Body of pancreas (tissue), 4 donors: ENCODE results near the gene ERMP1. TPM values are rescaled to one million over a fixed set of nuclear protein-coding genes. Genes with fewer than 3 reads are reported as not detected.
A peak's percentile ranks its signal among the peaks of the same experiment; 100 is the strongest.

Source experiments
- ATAC-seq: fragments of 150-250 bp; one replicate; pipeline ENCODE4 v1.9.1; 2016
- DNase-seq, 4 donors: peaks; one replicate each; pipeline ENCODE4 v3.0.0-alpha.2; 2019
- H3K27ac ChIP-seq, 4 donors: fragments of 200-600 bp; sonication (generic); 1 replicate in 3 of 4; 2 replicates in 1 of 4; pipeline versions ENCODE4 v1.5.1 to v1.6.1; 2016 to 2019; ENCODE audit warnings: mild to moderate bottlenecking in 1 of 4, mixed read lengths in 1 of 4, moderate library complexity in 1 of 4
- H3K27me3 ChIP-seq, 2 donors: fragments of 200-600 bp; sonication (generic); one replicate each; pipeline ENCODE4 v1.6.0; 2016; ENCODE audit warnings: mild to moderate bottlenecking in 1 of 2
- H3K36me3 ChIP-seq, 2 donors: fragments of 200-600 bp; sonication (generic); replicated peaks in 1 of 2; 2 replicates each; pipeline ENCODE4 v1.5.1; 2016; ENCODE audit warnings: low read depth in 2 of 2; ENCODE audit not compliant: insufficient read depth in 1 of 2
- H3K4me1 ChIP-seq: fragments of 200-600 bp; sonication (generic); one replicate; pipeline ENCODE4 v1.6.0; 2016
- H3K4me3 ChIP-seq, 2 donors: fragments of 200-600 bp; sonication (generic); 1 replicate in 1 of 2; 2 replicates in 1 of 2; pipeline ENCODE4 v1.5.1; 2016 to 2019
- H3K9me3 ChIP-seq, 3 donors: fragments of 200-600 bp; sonication (generic); 1 replicate in 2 of 3; 2 replicates in 1 of 3; pipeline ENCODE4 v1.5.1; 2016
- POLR2A ChIP-seq, 3 donors: fragments of 450-650 bp; IDR thresholded peaks; one replicate each; pipeline ENCODE4 v1.6.1; 2016; ENCODE audit warnings: antibody characterized with exemption in 3 of 3, mild to moderate bottlenecking in 2 of 3
- WGBS, 2 donors: methylation state at CpG; one replicate each; pipeline ENCODE4 v1.1.5; 2017; 5-methylcytosine and 5-hydroxymethylcytosine counted together
- intact Hi-C: fragments of 100-400 bp; cut with DNase I; formaldehyde crosslinking; loops from one replicate; pipeline ENCODE4 v1.15.1; 2023
- total RNA-seq, 2 donors: library from RNA; depleted of rRNA; stranded (reverse); fragments of >200 nt; gene quantifications; one replicate each; pipeline ENCODE4 v1.1.0, GENCODE V29; 2016
- TF ChIP-seq, protein P1 (sequence below), 7 experiments: fragments of 450-650 bp in 4 of 7; fragments of 200-600 bp in 3 of 7; sonication (generic) in 3 of 7; IDR thresholded peaks; one replicate each; pipeline ENCODE4 v1.5.1; 2016 to 2019; ENCODE audit warnings: antibody characterized with exemption in 7 of 7

The ERMP1 gene
- total RNA-seq, 2 donors from 2014 or later, result 11.2 to 11.9 TPM

GRCh38 chr9:5839572-5839902 is 6.6 kb upstream of the ERMP1 start:
- H3K9me3 ChIP-seq, result no peaks in the 10 kb centered on the region
- H3K4me1 ChIP-seq, result peaks cover 21% of the 10 kb centered on the region
- no peaks in the 10 kb centered on the region for H3K36me3 ChIP-seq
- intact Hi-C loops, result no loop called here
- 53 to 54% methylated on average over 4 of the region's 4 CpGs for WGBS, 2 donors
- TF ChIP-seq, protein P1, sequence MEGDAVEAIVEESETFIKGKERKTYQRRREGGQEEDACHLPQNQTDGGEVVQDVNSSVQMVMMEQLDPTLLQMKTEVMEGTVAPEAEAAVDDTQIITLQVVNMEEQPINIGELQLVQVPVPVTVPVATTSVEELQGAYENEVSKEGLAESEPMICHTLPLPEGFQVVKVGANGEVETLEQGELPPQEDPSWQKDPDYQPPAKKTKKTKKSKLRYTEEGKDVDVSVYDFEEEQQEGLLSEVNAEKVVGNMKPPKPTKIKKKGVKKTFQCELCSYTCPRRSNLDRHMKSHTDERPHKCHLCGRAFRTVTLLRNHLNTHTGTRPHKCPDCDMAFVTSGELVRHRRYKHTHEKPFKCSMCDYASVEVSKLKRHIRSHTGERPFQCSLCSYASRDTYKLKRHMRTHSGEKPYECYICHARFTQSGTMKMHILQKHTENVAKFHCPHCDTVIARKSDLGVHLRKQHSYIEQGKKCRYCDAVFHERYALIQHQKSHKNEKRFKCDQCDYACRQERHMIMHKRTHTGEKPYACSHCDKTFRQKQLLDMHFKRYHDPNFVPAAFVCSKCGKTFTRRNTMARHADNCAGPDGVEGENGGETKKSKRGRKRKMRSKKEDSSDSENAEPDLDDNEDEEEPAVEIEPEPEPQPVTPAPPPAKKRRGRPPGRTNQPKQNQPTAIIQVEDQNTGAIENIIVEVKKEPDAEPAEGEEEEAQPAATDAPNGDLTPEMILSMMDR (IDR thresholded peaks at IDR 0.05), result no peak
- no peak for TF ChIP-seq POLR2A (IDR thresholded peaks at IDR 0.05)
- no peak overlapping the region for H3K4me3 ChIP-seq
- peak; percentile 7 for ATAC-seq
- no peak for DNase-seq
- H3K27me3 ChIP-seq, result no peaks in the 10 kb centered on the region
- peak overlapping the region in 1 of 4 donors; percentile 36 for H3K27ac ChIP-seq

DNA sequence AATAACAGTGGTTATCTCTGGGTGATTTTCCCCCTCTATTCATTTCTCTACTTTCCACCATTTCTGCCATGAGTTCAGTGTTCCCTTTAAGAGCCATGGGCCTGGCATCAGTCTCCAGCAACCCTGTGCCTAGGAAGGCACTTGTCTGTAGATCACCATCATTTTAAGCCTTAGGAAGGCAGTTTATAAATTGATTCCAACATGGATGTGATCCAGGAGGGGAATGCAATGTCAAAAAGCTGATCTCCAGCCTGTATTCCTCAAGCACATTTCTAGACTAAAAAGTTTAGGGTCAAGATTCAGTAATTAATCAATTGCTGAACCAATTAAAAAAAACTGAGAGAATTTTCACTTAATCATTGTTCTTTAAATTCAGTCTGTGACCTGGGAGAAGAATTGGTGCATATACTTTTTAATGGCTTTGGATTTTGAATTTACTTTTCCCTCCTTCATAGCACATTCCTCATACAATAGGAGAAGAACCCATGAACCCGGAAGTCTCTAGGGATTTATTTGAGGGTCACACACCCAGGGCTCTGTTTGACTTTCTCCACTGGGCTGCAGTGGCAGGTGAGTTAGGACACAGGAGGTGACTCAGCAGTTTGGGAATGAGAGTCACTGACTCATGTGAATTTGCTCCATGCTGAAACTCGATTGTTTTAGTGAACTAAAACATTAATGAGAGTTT is 6.1 kb upstream of the ERMP1 start:
- 9 to 13% methylated on average over 2 of the region's 2 CpGs for WGBS, 2 donors
- H3K4me1 ChIP-seq, result peaks cover 21% of the 10 kb centered on the region
- peak; percentile 96 for ATAC-seq

GRCh38 chr9:5835808-5836207 is 2.9 kb upstream of the ERMP1 start:
- intact Hi-C loops, result no loop called here
- 25 to 50% methylated on average over 1 of the region's 1 CpG for WGBS, 2 donors
- Histone ChIP-seq H3K4me1 (peaks cover 40% of the 10 kb centered on the region), H3K9me3 (no peaks in the 10 kb centered on the region), H3K4me3 (no peak overlapping the region), H3K36me3 (no peaks in the 10 kb centered on the region), H3K27me3 (no peaks in the 10 kb centered on the region), H3K27ac (no peak overlapping the region)
- DNase-seq (no peak), ATAC-seq (no peak)
- TF ChIP-seq, protein P1 (IDR thresholded peaks at IDR 0.05), result no peak
- TF ChIP-seq POLR2A (IDR thresholded peaks at IDR 0.05), result no peak

More for the DNA sequence above, 6.1 kb upstream of the ERMP1 start:
- intact Hi-C loops, result no loop called here
- DNase-seq, result peak; percentile 56 to 81 (median 66)
- no peaks in the 10 kb centered on the region for H3K36me3 ChIP-seq
- peak overlapping the region in 1 of 4 donors; percentile 36 for H3K27ac ChIP-seq
- TF ChIP-seq, protein P1 (IDR thresholded peaks at IDR 0.05), result peak in 1 of 7 experiments; percentile 7
- TF ChIP-seq POLR2A (IDR thresholded peaks at IDR 0.05), result no peak
- no peak overlapping the region for H3K4me3 ChIP-seq
- H3K9me3 ChIP-seq, result no peaks in the 10 kb centered on the region
- H3K27me3 ChIP-seq, result no peaks in the 10 kb centered on the region

DNA sequence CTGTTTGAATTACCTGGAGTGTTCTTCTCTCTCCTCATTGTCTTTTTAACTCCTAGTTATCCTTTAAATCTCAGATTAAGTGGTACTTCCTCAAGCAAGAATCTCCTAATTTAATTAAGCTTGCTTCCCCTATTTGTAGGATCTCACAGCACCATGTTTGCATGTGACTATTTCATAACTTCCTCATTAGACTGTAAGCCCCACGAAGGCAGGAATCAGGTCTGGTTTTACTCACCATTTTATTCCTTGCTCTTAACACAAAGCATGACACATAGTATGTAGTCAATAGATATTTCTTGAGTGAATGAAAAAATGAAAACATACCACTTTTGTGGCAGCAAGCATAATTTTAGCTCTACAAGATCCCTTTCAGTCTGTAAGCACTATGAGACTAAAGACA is 1.3 kb upstream of the ERMP1 start:
- no peaks in the 10 kb centered on the region for H3K27me3 ChIP-seq
- intact Hi-C loops, result no loop called here
- WGBS, 2 donors, result 68 to 90% methylated on average over 1 of the region's 1 CpG
- no peak for TF ChIP-seq POLR2A (IDR thresholded peaks at IDR 0.05)
- TF ChIP-seq, protein P1 (IDR thresholded peaks at IDR 0.05), result no peak
- no peaks in the 10 kb centered on the region for H3K9me3 ChIP-seq
- no peak overlapping the region for H3K27ac ChIP-seq
- no peak overlapping the region for H3K4me3 ChIP-seq
- H3K4me1 ChIP-seq, result peaks cover 43% of the 10 kb centered on the region
- no peak for ATAC-seq
- no peaks in the 10 kb centered on the region for H3K36me3 ChIP-seq
- no peak for DNase-seq

DNA sequence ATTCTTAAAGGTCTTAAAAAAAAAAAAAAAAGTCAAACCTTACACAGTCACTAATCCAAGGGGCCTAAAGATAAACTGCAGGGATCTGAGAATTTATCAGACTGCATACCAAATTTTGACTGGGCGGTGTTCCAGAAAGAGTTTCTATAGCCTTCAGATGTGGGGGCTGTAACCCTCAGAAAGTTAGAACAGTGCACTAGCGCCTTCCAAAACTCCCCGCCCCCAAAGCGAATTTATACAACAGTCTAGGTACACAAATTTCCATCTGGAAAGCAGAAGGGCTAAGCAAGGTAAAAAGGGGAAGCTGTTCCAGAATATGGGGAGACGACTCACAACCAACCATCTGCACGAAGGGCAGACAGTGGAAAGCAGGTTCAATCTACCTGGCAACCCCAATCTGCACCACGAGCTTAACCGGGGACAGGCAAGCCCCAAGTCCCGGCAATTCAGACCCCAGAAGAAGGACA is 813 bp downstream of the ERMP1 start:
- Histone ChIP-seq H3K4me3 (peak overlapping the region; percentile 69 to 93), H3K4me1 (peaks cover 38% of the 10 kb centered on the region), H3K27me3 (no peaks in the 10 kb centered on the region), H3K9me3 (no peaks in the 10 kb centered on the region), H3K36me3 (no peaks in the 10 kb centered on the region), H3K27ac (peak overlapping the region; percentile 59 to 92 (median 80))
- WGBS, 2 donors, result 4 to 5% methylated on average over 7 to 9 of the region's 9 CpGs
- ATAC-seq, result no peak
- intact Hi-C loops, result no loop called here
- TF ChIP-seq, protein P1 (IDR thresholded peaks at IDR 0.05), result no peak
- no peak for TF ChIP-seq POLR2A (IDR thresholded peaks at IDR 0.05)
- DNase-seq, result no peak
